ENCODE results near the gene NCKIPSD.
A peak's percentile ranks its signal among the peaks of the same experiment; 100 is the strongest.

NCKIPSD gene

GRCh38 chr3:48685603-48686511 lies at the start of gene NCKIPSD (continued):
- no peak for TF ChIP-seq REST (tag by site-specific recombination; IDR thresholded peaks at IDR 0.05)
- no peak for TF ChIP-seq ZNF423 (tag by site-specific recombination; IDR thresholded peaks at IDR 0.05)
- TF ChIP-seq EGR2 (tag by site-specific recombination; IDR thresholded peaks at IDR 0.05; ENCODE audit: low read depth), result no peak
- TF ChIP-seq ZXDB (tag by site-specific recombination; IDR thresholded peaks at IDR 0.05), result no peak
- TF ChIP-seq ZNF354C (tag by site-specific recombination; IDR thresholded peaks at IDR 0.05; ENCODE audit: borderline replicate concordance, low read depth), result no peak
- no peak for TF ChIP-seq ZNF37A (tag by site-specific recombination; IDR thresholded peaks at IDR 0.05)
- TF ChIP-seq MYNN (tag by site-specific recombination; IDR thresholded peaks at IDR 0.05; ENCODE audit: borderline replicate concordance), result no peak
- TF ChIP-seq ZNF19 (tag by site-specific recombination; IDR thresholded peaks at IDR 0.05; ENCODE audit: low read depth), result no peak
- TF ChIP-seq ZBTB44 (tag by site-specific recombination; IDR thresholded peaks at IDR 0.05), result no peak
- TF ChIP-seq ZNF555 (tag by site-specific recombination; conservative IDR thresholded peaks at IDR 0.05), result no peak
- TF ChIP-seq TSHZ1 (tag by site-specific recombination; IDR thresholded peaks at IDR 0.05; ENCODE audit: borderline replicate concordance), result no peak
- TF ChIP-seq ZNF23 (tag by site-specific recombination; IDR thresholded peaks at IDR 0.05; ENCODE audit: borderline replicate concordance), result no peak
- TF ChIP-seq BCL6B (tag by site-specific recombination; IDR thresholded peaks at IDR 0.05), result no peak
- no peak for TF ChIP-seq ZNF610 (tag by site-specific recombination; IDR thresholded peaks at IDR 0.05; ENCODE audit: borderline replicate concordance)
- TF ChIP-seq ZIC2 (tag by site-specific recombination; IDR thresholded peaks at IDR 0.05), result no peak
- peak; percentile 90 for TF ChIP-seq PBX3 (CRISPR knock-in tag; IDR thresholded peaks at IDR 0.05)
- no peak for TF ChIP-seq ZNF138 (tag by site-specific recombination; IDR thresholded peaks at IDR 0.05; ENCODE audit: borderline replicate concordance)
- TF ChIP-seq ZNF621 (tag by site-specific recombination; IDR thresholded peaks at IDR 0.05), result no peak
- no peak for TF ChIP-seq BCL11B (tag by site-specific recombination; IDR thresholded peaks at IDR 0.05; ENCODE audit: low read depth)
- TF ChIP-seq ZNF280D (tag by site-specific recombination; IDR thresholded peaks at IDR 0.05), result no peak
- peak; percentile 29; the same call in 1 of the 2 replicates for TF ChIP-seq ZBTB20 (tag by site-specific recombination; IDR thresholded peaks at IDR 0.05)
- no peak for TF ChIP-seq ZNF664 (tag by site-specific recombination; IDR thresholded peaks at IDR 0.05)

Measured in HEK293 (cell line).